ENCODE results near the gene TSTD2. TPM values are rescaled to one million over a fixed set of nuclear protein-coding genes. Genes with fewer than 3 reads are reported as not detected.
"Not testable (repeated sequence)": the region's sequence is repeated elsewhere in the genome, so short reads cannot be mapped to it uniquely, and the experiment has no call there.

The TSTD2 gene
- total RNA-seq, 2 experiments from 2014 or later = 23.8 to 26.0 TPM

DNA sequence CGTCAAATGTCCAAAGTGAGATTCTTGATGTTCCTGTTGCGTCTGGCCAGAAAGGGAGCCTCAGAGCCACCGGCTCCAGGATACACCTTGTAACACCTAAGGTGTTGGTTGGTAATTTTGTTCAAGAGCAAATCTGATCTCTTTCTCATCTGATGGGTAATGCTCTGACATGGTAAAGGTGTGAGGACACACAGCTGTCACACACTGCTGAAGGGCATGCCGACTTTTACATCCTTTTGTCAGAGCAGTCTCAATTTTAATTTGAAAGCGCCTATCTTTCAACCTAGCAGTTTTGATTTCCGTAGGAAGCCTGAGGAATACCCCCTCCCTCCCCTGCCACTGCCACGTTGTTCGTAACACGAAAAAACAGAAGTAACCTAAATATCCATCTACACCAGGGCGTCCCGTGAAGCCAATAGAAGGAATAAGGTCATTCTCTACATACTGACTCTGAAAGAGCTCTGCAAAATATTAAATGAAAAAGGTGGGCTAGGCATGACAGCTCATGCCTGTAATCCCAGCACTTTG lies 57.4 kb downstream of the TSTD2 start:
- Mint-ChIP-seq H3K4me3 (peak overlapping the region; percentile 91), H3K4me1 (ENCODE audit: low read depth) (peaks cover 17% of the 10 kb centered on the region), H3K36me3 (ENCODE audit: low read depth) (peaks cover 16% of the 10 kb centered on the region), H3K27ac (no peak overlapping the region), H3K9me3 (no peaks in the 10 kb centered on the region), H3K27me3 (no peaks in the 10 kb centered on the region)
- intact Hi-C loops (cut with DNase I, micrococcal nuclease) = no loop called here
- Histone ChIP-seq H3K27me3 (ENCODE audit: control insufficient read depth in 1 of 2, insufficient read depth in 2 of 2, low read length in 2 of 2) (no peaks in the 10 kb centered on the region), H3K9me3 (ENCODE audit: control insufficient read depth in 1 of 2, insufficient read depth in 1 of 2, low read length in 2 of 2) (no peaks in the 10 kb centered on the region), H3K36me3 (ENCODE audit: insufficient read depth, low read length) (no peaks in the 10 kb centered on the region), H3K27ac (ENCODE audit: low read depth in 1 of 2, low read length in 2 of 2) (no peak overlapping the region), H3K4me1 (ENCODE audit: insufficient read depth, low read length) (peaks cover 4% of the 10 kb centered on the region), H3K4me3 (ENCODE audit: low read length) (peak overlapping the region; percentile 45)
- DNase-seq (no peak), ATAC-seq (ENCODE audit: poor library complexity) (no peak)
- TF ChIP-seq, protein P1, sequence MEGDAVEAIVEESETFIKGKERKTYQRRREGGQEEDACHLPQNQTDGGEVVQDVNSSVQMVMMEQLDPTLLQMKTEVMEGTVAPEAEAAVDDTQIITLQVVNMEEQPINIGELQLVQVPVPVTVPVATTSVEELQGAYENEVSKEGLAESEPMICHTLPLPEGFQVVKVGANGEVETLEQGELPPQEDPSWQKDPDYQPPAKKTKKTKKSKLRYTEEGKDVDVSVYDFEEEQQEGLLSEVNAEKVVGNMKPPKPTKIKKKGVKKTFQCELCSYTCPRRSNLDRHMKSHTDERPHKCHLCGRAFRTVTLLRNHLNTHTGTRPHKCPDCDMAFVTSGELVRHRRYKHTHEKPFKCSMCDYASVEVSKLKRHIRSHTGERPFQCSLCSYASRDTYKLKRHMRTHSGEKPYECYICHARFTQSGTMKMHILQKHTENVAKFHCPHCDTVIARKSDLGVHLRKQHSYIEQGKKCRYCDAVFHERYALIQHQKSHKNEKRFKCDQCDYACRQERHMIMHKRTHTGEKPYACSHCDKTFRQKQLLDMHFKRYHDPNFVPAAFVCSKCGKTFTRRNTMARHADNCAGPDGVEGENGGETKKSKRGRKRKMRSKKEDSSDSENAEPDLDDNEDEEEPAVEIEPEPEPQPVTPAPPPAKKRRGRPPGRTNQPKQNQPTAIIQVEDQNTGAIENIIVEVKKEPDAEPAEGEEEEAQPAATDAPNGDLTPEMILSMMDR (IDR thresholded peaks at IDR 0.05) = no peak
- POLR2A ChIA-PET = interaction anchor here (0.5 to 0.7 kb wide), 2 partner anchors 21 to 121 kb away, joined by 3 read pairs; no protein-coding TSS in a partner anchor
- CTCF ChIA-PET = no interaction called here

DNA sequence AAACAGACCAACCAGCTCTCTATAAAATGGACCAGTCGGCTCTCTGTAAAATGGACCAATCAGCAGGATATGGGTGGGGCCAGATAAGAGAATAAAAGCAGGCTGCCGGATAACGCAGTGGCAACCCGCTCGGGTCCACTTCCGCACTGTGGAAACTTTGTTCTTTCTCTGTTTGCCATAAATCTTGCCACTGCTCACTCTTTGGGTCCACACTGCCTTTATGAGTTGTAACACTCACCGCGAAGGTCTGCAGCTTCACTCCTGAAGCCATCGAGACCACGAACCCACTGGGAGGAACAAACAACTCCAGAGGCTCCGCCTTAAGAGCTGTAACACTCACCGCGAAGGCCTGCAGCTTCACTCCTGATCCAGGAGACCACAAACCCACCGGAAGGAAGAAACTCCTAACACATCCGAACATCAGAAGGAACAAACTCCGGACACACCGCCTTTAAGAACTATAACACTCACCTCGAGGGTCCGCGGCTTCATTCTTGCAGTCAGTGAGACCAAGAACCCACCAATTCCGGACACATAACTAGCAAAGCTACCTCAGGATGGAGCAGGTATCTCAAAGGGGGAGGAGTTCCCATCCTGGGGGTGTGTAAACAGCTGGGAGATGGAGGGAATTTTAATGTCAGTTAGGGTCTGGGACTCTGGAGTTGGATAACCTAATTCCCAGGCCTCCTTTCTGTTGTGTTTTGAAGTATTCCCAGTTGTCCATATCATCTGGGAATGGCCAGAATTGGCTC lies 58.1 kb downstream of the TSTD2 start:
- Mint-ChIP-seq H3K27ac (peak overlapping the region; percentile 83), H3K4me3 (peak overlapping the region; percentile 91), H3K36me3 (ENCODE audit: low read depth) (peaks cover 16% of the 10 kb centered on the region), H3K4me1 (ENCODE audit: low read depth) (peaks cover 17% of the 10 kb centered on the region)
- H3K9me3 ChIP-seq (ENCODE audit: control insufficient read depth in 1 of 2, insufficient read depth in 1 of 2, low read length in 2 of 2); H3K36me3 ChIP-seq (ENCODE audit: insufficient read depth, low read length); H3K27ac ChIP-seq (ENCODE audit: low read depth in 1 of 2, low read length in 2 of 2); CTCF ChIA-PET; intact Hi-C loops (cut with DNase I, micrococcal nuclease); H3K9me3 Mint-ChIP-seq; H3K27me3 Mint-ChIP-seq; H3K27me3 ChIP-seq (ENCODE audit: control insufficient read depth in 1 of 2, insufficient read depth in 2 of 2, low read length in 2 of 2); H3K4me1 ChIP-seq (ENCODE audit: insufficient read depth, low read length): not testable (repeated sequence)
- POLR2A ChIA-PET = interaction anchor here (0.5 to 1.4 kb wide), 6 partner anchors 16 to 346 kb away, joined by 3 to 8 read pairs (median 3); partner anchors contain the start of genes NCBP1 and TSTD2
- DNase-seq = peak in 12 of 14 experiments; percentile 7 to 56 (median 28)
- H3K4me3 ChIP-seq (ENCODE audit: low read length) = peak overlapping the region; percentile 45
- peak; percentile 62 for ATAC-seq (ENCODE audit: poor library complexity)

DNA sequence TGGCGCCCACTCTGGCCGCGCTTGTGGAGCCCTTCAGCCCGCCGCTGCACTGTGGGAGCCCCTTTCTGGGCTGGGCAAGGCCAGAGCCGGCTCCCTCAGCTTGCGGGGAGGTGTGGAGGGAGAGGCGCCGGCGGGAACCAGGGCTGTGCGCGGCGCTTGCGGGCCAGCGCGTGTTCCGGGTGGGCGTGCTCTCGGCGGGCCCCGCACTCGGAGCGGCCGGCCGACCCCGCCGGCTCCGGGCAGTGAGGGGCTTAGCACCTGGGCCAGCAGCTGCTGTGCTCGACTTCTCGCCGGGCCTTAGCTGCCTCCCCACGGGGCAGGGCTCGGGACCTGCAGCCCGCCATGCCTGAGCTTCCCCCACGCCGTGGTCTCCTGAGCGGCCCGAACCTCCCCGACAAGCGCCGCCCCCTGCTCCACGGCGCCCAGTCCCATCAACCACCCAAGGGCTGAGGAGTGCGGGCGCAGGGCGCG lies 59.0 kb downstream of the TSTD2 start:
- H3K36me3 ChIP-seq (ENCODE audit: insufficient read depth, low read length); H3K27ac Mint-ChIP-seq; H3K27me3 Mint-ChIP-seq; H3K4me1 ChIP-seq (ENCODE audit: insufficient read depth, low read length); DNase-seq; H3K27me3 ChIP-seq (ENCODE audit: control insufficient read depth in 1 of 2, insufficient read depth in 2 of 2, low read length in 2 of 2); H3K9me3 Mint-ChIP-seq; H3K4me3 Mint-ChIP-seq; H3K36me3 Mint-ChIP-seq (ENCODE audit: low read depth); intact Hi-C loops (cut with DNase I, micrococcal nuclease); ATAC-seq (ENCODE audit: poor library complexity); H3K4me3 ChIP-seq (ENCODE audit: low read length); H3K9me3 ChIP-seq (ENCODE audit: control insufficient read depth in 1 of 2, insufficient read depth in 1 of 2, low read length in 2 of 2); CTCF ChIA-PET; H3K27ac ChIP-seq (ENCODE audit: low read depth in 1 of 2, low read length in 2 of 2): not testable (repeated sequence)
- peaks cover 17% of the 10 kb centered on the region for H3K4me1 Mint-ChIP-seq (ENCODE audit: low read depth)
- POLR2A ChIA-PET = interaction anchor here (0.7 to 1.4 kb wide), 4 partner anchors 17 to 347 kb away, joined by 3 to 8 read pairs (median 4); partner anchors contain the start of genes NCBP1 and TSTD2

DNA sequence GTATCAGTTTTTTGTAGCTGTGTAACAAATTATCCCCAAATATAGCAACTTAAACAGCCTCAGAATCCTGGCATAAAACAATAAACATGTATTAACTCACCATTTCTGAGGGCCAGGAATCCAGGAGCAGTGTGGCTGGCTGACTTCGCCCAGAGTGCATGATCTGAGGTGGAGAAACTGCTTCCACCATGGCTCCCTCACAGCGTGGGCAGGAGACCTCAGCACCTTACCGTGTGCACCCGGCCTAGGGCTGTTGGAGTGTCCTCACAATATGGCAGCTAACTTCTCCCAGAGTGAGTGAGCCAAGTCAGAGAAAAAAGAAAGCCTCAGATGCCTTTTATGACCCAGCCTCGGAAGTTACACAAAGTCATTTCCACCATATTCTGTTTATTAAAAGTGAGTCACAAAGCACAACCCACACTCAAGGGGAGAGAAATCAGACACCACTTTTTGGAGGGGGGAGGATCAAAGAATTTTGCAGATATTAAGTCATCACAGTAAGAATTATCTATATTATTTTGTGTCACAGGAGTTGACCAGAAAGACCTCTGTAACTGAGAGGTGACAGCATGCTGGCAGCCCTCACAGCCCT lies 59.6 kb downstream of the TSTD2 start:
- no peaks in the 10 kb centered on the region for H3K9me3 ChIP-seq (ENCODE audit: control insufficient read depth in 1 of 2, insufficient read depth in 1 of 2, low read length in 2 of 2)
- H3K36me3 ChIP-seq (ENCODE audit: insufficient read depth, low read length) = no peaks in the 10 kb centered on the region
- TF ChIP-seq, protein P1 (IDR thresholded peaks at IDR 0.05) = no peak
- CTCF ChIA-PET = no interaction called here
- H3K27ac ChIP-seq (ENCODE audit: low read depth in 1 of 2, low read length in 2 of 2) = no peak overlapping the region
- intact Hi-C loops (cut with DNase I, micrococcal nuclease) = no loop called here
- H3K27me3 ChIP-seq (ENCODE audit: control insufficient read depth in 1 of 2, insufficient read depth in 2 of 2, low read length in 2 of 2) = no peaks in the 10 kb centered on the region
- no peak for DNase-seq
- POLR2A ChIA-PET = no interaction called here
- peak overlapping the region; percentile 46 for H3K4me3 Mint-ChIP-seq
- H3K4me1 Mint-ChIP-seq (ENCODE audit: low read depth) = peaks cover 17% of the 10 kb centered on the region
- no peak overlapping the region for H3K4me3 ChIP-seq (ENCODE audit: low read length)
- H3K36me3 Mint-ChIP-seq (ENCODE audit: low read depth) = peaks cover 10% of the 10 kb centered on the region
- H3K9me3 Mint-ChIP-seq = no peaks in the 10 kb centered on the region
- H3K27ac Mint-ChIP-seq = no peak overlapping the region
- H3K4me1 ChIP-seq (ENCODE audit: insufficient read depth, low read length) = peaks cover 4% of the 10 kb centered on the region
- no peak for ATAC-seq (ENCODE audit: poor library complexity)
- H3K27me3 Mint-ChIP-seq = no peaks in the 10 kb centered on the region

Data from CD4-positive, alpha-beta T cell (primary cell).